Neural progenitor cell (in vitro differentiated cells): Measurements from ENCODE around the gene TMBIM1. TPM values are rescaled to one million over a fixed set of nuclear protein-coding genes. Genes with fewer than 3 reads are reported as not detected.

Experiments
- DNase-seq: peaks from one replicate; pipeline ENCODE4 v3.0.0-alpha.2; 2016; ENCODE audit warnings: low spot score
- H2AFZ ChIP-seq: fragments of 200-600 bp; sonication (generic); replicated peaks from 2 replicates; pipeline ENCODE4 v1.6.1; 2016; ENCODE audit warnings: antibody characterized with exemption
- H3F3A ChIP-seq: fragments of 200-600 bp; sonication (generic); 2 replicates; pipeline ENCODE4 v1.6.1; 2016; ENCODE audit warnings: antibody characterized with exemption, low read depth
- H3K27ac ChIP-seq: fragments of 200-600 bp; sonication (generic); 2 replicates; pipeline ENCODE4 v1.5.1; 2016; ENCODE audit warnings: mild to moderate bottlenecking
- H3K27me3 ChIP-seq: fragments of 200-600 bp; sonication (generic); 2 replicates; pipeline ENCODE4 v1.6.1; 2016; ENCODE audit warnings: mild to moderate bottlenecking, moderate library complexity
- H3K36me3 ChIP-seq: fragments of 200-600 bp; sonication (generic); 2 replicates; pipeline ENCODE4 v1.5.1; 2016
- H3K4me1 ChIP-seq: fragments of 200-600 bp; sonication (generic); 2 replicates; pipeline ENCODE4 v1.6.1; 2016; ENCODE audit warnings: mixed run types
- H3K4me2 ChIP-seq: fragments of 200-600 bp; sonication (generic); 2 replicates; pipeline ENCODE4 v1.6.1; 2016
- H3K4me3 ChIP-seq: fragments of 200-600 bp; sonication (generic); 2 replicates; pipeline ENCODE4 v1.5.1; 2016
- H3K79me2 ChIP-seq: fragments of 200-600 bp; sonication (generic); 2 replicates; pipeline ENCODE4 v1.6.1; 2016; ENCODE audit warnings: low read depth
- H3K9ac ChIP-seq: fragments of 200-600 bp; sonication (generic); 2 replicates; pipeline ENCODE4 v1.6.1; 2016
- H3K9me3 ChIP-seq: fragments of 200-600 bp; sonication (generic); 2 replicates; pipeline ENCODE4 v1.5.1; 2016; ENCODE audit warnings: low read depth
- H4K20me1 ChIP-seq: fragments of 200-600 bp; sonication (generic); 2 replicates; pipeline ENCODE4 v1.6.1; 2016; ENCODE audit warnings: low read depth
- H3K27ac Mint-ChIP-seq: 3 replicates; pipeline ENCODE4 v1.8.0; 2021; ENCODE audit warnings: mixed read lengths
- H3K27me3 Mint-ChIP-seq: 2 replicates; pipeline ENCODE4 v1.8.0; 2022; ENCODE audit warnings: low read depth, mild to moderate bottlenecking, inconsistent platforms, moderate library complexity, mixed read lengths; ENCODE audit not compliant: insufficient read depth
- H3K36me3 Mint-ChIP-seq: 3 replicates; pipeline ENCODE4 v1.8.0; 2021; ENCODE audit warnings: mixed read lengths
- H3K4me1 Mint-ChIP-seq: 3 replicates; pipeline ENCODE4 v1.8.0; 2021; ENCODE audit warnings: mixed read lengths
- H3K4me3 Mint-ChIP-seq: 3 replicates; pipeline ENCODE4 v1.8.0; 2021; ENCODE audit warnings: mild to moderate bottlenecking, moderate library complexity, mixed read lengths
- H3K9me3 Mint-ChIP-seq: 3 replicates; pipeline ENCODE4 v1.8.0; 2020; ENCODE audit warnings: mixed read lengths
- EZH2 ChIP-seq: fragments of 200-600 bp; sonication (generic); IDR thresholded peaks from 2 replicates; pipeline ENCODE4 v1.6.1; 2017; ENCODE audit warnings: antibody characterized with exemption, mild to moderate bottlenecking, moderate library complexity
- EZH2phosphoT487 ChIP-seq: fragments of 200-600 bp; sonication (generic); IDR thresholded peaks from 2 replicates; pipeline ENCODE4 v1.6.1; 2017; ENCODE audit warnings: antibody characterized with exemption
- total RNA-seq: library from RNA; depleted of rRNA; stranded (reverse); fragments of >200 nt; gene quantifications from 2 replicates; pipeline ENCODE4 v1.2.3, GENCODE V29; 2015; ENCODE audit warnings: low replicate concordance
- TF ChIP-seq, protein P1 (sequence below): fragments of 200-600 bp; sonication (generic); IDR thresholded peaks from 2 replicates; pipeline ENCODE4 v1.5.1; 2017; ENCODE audit warnings: antibody characterized with exemption, mild to moderate bottlenecking

TMBIM1 gene
- total RNA-seq, 1 donor from 2014 or later: 11.1 TPM

DNA sequence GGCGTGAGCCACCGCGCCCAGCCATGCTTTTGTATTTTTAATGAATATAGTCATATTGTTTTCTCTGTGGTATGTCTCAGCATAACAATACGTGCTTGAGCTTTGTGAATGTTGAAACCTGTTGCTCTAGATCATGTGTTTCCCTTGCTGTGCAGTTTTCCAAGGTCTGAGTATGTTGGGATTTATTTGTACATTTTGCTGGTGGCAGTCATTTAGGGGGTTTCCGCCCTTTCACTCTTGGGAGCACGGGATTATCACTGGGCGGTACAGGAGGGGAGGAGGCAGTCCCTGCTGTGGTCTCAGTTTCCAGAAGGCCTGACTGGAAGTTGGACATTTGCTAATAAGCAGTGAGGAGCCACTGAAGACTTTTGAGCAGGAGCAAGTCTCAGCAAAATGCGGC, 39.4 kb upstream of the TMBIM1 start:
- Histone ChIP-seq H3K4me3 (no peak overlapping the region), H3K9ac (no peak overlapping the region), H3K27me3 (no peaks in the 10 kb centered on the region), H3K4me1 (peaks cover 20% of the 10 kb centered on the region), H2AFZ (no peak overlapping the region), H3K9me3 (no peaks in the 10 kb centered on the region), H3F3A (no peaks in the 10 kb centered on the region), H3K4me2 (no peak overlapping the region), H4K20me1 (no peaks in the 10 kb centered on the region), H3K27ac (no peak overlapping the region), H3K36me3 (no peaks in the 10 kb centered on the region), H3K79me2 (no peaks in the 10 kb centered on the region)
- no peak for TF ChIP-seq EZH2phosphoT487
- no peak for TF ChIP-seq EZH2
- TF ChIP-seq, protein P1, sequence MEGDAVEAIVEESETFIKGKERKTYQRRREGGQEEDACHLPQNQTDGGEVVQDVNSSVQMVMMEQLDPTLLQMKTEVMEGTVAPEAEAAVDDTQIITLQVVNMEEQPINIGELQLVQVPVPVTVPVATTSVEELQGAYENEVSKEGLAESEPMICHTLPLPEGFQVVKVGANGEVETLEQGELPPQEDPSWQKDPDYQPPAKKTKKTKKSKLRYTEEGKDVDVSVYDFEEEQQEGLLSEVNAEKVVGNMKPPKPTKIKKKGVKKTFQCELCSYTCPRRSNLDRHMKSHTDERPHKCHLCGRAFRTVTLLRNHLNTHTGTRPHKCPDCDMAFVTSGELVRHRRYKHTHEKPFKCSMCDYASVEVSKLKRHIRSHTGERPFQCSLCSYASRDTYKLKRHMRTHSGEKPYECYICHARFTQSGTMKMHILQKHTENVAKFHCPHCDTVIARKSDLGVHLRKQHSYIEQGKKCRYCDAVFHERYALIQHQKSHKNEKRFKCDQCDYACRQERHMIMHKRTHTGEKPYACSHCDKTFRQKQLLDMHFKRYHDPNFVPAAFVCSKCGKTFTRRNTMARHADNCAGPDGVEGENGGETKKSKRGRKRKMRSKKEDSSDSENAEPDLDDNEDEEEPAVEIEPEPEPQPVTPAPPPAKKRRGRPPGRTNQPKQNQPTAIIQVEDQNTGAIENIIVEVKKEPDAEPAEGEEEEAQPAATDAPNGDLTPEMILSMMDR: no peak
- Mint-ChIP-seq H3K36me3 (no peaks in the 10 kb centered on the region), H3K4me3 (peak overlapping the region; percentile 64), H3K27ac (peak overlapping the region; percentile 76), H3K27me3 (peaks cover 16% of the 10 kb centered on the region), H3K9me3 (no peaks in the 10 kb centered on the region), H3K4me1 (peaks cover 26% of the 10 kb centered on the region)
- DNase-seq: no peak

DNA sequence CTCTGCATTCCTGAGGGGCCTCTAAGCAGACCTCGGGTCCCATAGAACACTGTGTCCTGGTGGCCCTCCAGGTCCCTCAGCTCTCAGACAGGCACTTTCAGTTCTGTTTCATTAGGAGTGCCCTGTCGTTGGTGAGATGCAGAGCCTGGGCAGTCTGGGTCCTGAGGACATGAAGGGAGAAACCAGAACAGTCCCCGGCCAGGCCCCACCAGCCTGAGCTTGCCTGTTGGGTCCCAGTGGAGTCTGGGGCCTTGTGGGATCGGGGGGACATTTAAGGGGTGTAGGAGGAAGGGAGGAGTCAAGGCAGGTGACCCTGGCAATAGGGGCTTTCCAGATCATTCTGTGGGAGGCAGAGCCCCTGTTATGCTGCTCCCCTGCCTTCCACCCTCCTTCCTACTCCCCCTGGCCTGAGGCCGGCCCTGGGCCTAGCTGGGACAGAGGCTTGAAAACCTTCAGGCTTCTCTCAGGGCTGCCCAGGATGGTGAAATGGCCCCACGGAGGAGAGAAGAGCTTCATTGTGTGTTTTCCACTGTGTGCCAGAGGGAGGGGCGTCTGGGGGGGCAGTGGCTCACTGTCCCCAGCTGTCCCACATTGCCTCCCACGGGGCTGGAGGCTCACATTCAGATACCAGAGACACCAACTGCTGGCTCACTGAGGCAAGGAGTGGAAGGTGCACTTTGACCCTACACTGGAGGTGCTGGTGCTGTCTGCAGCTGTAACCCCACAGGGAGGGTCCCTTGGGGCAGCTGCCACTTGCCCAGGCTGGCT, 37.7 kb upstream of the TMBIM1 start:
- Histone ChIP-seq H3K27me3 (no peaks in the 10 kb centered on the region), H3K4me2 (no peak overlapping the region), H3K27ac (no peak overlapping the region), H2AFZ (no peak overlapping the region), H3K9me3 (no peaks in the 10 kb centered on the region), H4K20me1 (no peaks in the 10 kb centered on the region), H3K4me3 (no peak overlapping the region), H3F3A (peaks cover 7% of the 10 kb centered on the region), H3K4me1 (peaks cover 37% of the 10 kb centered on the region), H3K9ac (no peak overlapping the region), H3K36me3 (no peaks in the 10 kb centered on the region), H3K79me2 (peaks cover 4% of the 10 kb centered on the region)
- peaks cover 18% of the 10 kb centered on the region for H3K27me3 Mint-ChIP-seq
- no peaks in the 10 kb centered on the region for H3K36me3 Mint-ChIP-seq
- no peaks in the 10 kb centered on the region for H3K9me3 Mint-ChIP-seq
- no peak for DNase-seq
- TF ChIP-seq, protein P1: no peak
- no peak for TF ChIP-seq EZH2phosphoT487
- no peak for TF ChIP-seq EZH2
- H3K27ac Mint-ChIP-seq: no peak overlapping the region
- peaks cover 38% of the 10 kb centered on the region for H3K4me1 Mint-ChIP-seq
- H3K4me3 Mint-ChIP-seq: peak overlapping the region; percentile 58

DNA sequence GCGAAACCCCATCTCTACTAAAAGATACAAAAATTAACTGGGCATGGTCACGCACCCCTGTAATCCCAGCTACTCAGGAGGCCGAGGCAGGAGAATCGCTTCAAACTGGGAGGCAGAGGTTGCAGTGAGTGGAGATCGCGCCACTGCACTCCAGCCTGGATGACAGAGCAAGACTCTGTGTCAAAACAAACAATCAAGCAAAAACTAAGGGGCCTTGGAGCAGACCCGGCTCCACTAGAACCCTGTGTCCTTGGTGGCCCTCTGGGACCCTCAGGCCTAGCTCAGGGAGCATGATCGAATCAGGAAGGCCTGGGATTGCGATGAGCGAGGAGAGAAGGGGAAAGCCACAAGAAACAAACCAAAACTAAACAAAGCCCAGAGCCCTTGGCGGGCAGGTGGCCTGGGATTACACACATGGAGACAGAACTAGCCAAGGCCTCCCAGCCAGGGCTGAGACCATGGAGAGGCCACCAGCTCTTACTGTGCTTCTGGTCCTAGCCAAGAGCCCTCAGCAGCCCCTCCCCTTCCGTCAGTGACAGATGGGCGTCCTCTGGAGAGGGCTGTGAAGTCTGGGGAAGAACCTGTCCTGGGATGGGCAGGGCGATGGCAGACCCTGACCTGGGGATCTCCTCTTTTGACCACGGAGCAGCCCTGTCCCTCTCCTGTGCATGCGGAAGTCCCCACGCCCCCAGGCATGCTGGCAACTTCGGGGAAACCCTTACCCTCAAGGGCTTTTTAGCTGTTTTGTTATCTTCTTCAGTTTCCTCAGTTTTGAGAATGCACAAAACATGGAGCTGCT, 36.9 kb upstream of the TMBIM1 start:
- Histone ChIP-seq H3K4me1 (peaks cover 42% of the 10 kb centered on the region), H3K9me3 (no peaks in the 10 kb centered on the region), H3K27ac (no peak overlapping the region), H3K27me3 (no peaks in the 10 kb centered on the region), H3K4me2 (no peak overlapping the region), H4K20me1 (no peaks in the 10 kb centered on the region), H3K36me3 (no peaks in the 10 kb centered on the region), H3K4me3 (no peak overlapping the region), H3F3A (peaks cover 12% of the 10 kb centered on the region), H3K79me2 (peaks cover 4% of the 10 kb centered on the region), H2AFZ (no peak overlapping the region), H3K9ac (no peak overlapping the region)
- Mint-ChIP-seq H3K36me3 (no peaks in the 10 kb centered on the region), H3K27ac (peak overlapping the region; percentile 43), H3K4me3 (no peak overlapping the region), H3K27me3 (peaks cover 18% of the 10 kb centered on the region), H3K4me1 (peaks cover 42% of the 10 kb centered on the region), H3K9me3 (no peaks in the 10 kb centered on the region)
- no peak for DNase-seq
- TF ChIP-seq, protein P1: no peak
- no peak for TF ChIP-seq EZH2phosphoT487
- no peak for TF ChIP-seq EZH2
